Epithelial cell of proximal tubule (primary cell): Measurements from ENCODE around the gene STXBP5. TPM values are rescaled to one million over a fixed set of nuclear protein-coding genes. Genes with fewer than 3 reads are reported as not detected.

Experiments used
- DNase-seq: peaks from one replicate; pipeline ENCODE4 v3.0.0-alpha.2; 2011; ENCODE audit warnings: low read depth
- H3K4me3 ChIP-seq: 2 replicates; pipeline ENCODE4 v1.5.1; 2011; ENCODE audit warnings: low read depth, mild to moderate bottlenecking, low read length
- CTCF ChIP-seq: conservative IDR thresholded peaks from 2 replicates; pipeline ENCODE4 v1.5.1; 2012; ENCODE audit warnings: low read depth, mild to moderate bottlenecking, low read length
- total RNA-seq: library from RNA; depleted of rRNA; stranded (reverse); fragments of >200 nt; gene quantifications from 2 replicates; pipeline ENCODE4 v1.2.3, GENCODE V29; 2015

The STXBP5 gene
- total RNA-seq, 1 donor from 2014 or later, result 16.3 TPM

- no peak overlapping the region for H3K4me3 ChIP-seq
- TF ChIP-seq CTCF, result peak; percentile 60
- peak; percentile 9 for DNase-seq
These were observed 178.8 kb downstream of the STXBP5 start for GRCh38 chr6:147382945-147383554.

GRCh38 chr6:147384029-147384428 is 179.8 kb downstream of the STXBP5 start:
- no peak for TF ChIP-seq CTCF
- no peak for DNase-seq
- no peak overlapping the region for H3K4me3 ChIP-seq

GRCh38 chr6:147384737-147385710 is 180.8 kb downstream of the STXBP5 start:
- no peak for DNase-seq
- no peak for TF ChIP-seq CTCF
- no peak overlapping the region for H3K4me3 ChIP-seq

- DNase-seq, result no peak
- no peak overlapping the region for H3K4me3 ChIP-seq
- TF ChIP-seq CTCF, result no peak
These were observed 185.2 kb downstream of the STXBP5 start for GRCh38 chr6:147389463-147389862.

GRCh38 chr6:147390909-147391536 is 186.8 kb downstream of the STXBP5 start:
- H3K4me3 ChIP-seq, result no peak overlapping the region
- no peak for DNase-seq
- peak; percentile 66 for TF ChIP-seq CTCF

GRCh38 chr6:147392917-147393625 is 188.9 kb downstream of the STXBP5 start:
- TF ChIP-seq CTCF, result no peak
- no peak overlapping the region for H3K4me3 ChIP-seq
- DNase-seq, result no peak
